ENCODE data around the gene CCL4.

Gene CCL4

DNA sequence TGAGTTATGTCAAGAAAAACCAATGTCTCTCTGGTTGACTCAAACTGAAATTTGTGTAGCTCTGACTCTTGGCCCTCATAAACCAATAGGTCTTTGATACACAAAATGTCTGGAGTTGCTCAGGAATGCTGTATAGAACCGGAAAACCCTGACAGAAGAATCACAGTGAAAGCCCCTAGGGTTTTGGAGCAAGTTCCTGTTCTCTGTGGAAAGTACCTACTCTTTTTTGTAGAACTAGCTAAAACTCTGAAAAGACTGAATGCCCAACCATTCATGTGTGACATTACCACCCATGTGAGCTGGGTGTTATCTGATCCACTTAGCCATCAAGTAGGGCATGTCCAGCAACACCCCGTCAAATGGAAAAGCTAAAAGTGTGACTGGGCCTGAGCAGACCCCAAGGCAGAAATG, 28.8 kb downstream of the CCL4 start:
- ChIA-PET CTCF (interaction anchor here (0.9 to 6.9 kb wide), 9 partner anchors 9 to 163 kb away, joined by 3 to 67 read pairs (median 5); no protein-coding TSS in a partner anchor), POLR2A (interaction anchor here (1.2 kb wide), 1 partner anchor 42 kb away, joined by 3 read pairs; the partner anchor contains the start of gene CCL3)
- TF ChIP-seq, protein P1, sequence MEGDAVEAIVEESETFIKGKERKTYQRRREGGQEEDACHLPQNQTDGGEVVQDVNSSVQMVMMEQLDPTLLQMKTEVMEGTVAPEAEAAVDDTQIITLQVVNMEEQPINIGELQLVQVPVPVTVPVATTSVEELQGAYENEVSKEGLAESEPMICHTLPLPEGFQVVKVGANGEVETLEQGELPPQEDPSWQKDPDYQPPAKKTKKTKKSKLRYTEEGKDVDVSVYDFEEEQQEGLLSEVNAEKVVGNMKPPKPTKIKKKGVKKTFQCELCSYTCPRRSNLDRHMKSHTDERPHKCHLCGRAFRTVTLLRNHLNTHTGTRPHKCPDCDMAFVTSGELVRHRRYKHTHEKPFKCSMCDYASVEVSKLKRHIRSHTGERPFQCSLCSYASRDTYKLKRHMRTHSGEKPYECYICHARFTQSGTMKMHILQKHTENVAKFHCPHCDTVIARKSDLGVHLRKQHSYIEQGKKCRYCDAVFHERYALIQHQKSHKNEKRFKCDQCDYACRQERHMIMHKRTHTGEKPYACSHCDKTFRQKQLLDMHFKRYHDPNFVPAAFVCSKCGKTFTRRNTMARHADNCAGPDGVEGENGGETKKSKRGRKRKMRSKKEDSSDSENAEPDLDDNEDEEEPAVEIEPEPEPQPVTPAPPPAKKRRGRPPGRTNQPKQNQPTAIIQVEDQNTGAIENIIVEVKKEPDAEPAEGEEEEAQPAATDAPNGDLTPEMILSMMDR (IDR thresholded peaks at IDR 0.05; ENCODE audit: control extremely low read depth, extremely low read depth, low read depth, missing control alignments): no peak
- no peak for DNase-seq (ENCODE audit: extremely low spot score)

DNA sequence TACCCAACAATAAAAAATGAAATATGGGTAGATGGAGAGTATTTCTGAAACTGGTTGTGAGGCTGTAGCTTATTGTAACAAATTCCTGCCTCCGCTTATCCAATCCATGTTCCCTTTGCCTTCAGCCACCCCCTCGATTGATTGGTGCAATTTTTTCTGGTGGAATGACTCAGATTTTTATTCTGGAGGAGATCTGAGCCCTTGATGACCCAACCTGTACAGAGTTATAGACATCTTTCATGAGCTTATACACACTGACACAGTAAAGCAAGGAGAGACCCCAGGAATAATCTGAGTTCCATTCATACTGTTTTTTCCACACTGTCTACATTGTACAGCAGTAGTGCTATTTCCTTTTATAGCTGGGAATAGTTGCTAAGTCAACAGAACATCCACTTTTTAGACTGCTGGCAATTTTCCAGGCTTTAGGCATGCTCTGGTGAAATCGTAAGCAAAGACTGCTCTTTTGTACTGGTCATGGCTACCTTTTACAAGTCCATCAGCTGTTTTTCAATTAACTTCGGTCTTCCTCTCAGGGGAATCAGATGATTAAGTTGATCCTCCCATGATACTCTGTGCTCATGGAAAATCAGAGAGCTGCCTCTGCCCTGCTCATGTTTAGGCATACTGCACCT, 30.1 kb downstream of the CCL4 start:
- CTCF ChIA-PET: interaction anchor here (0.8 to 6.9 kb wide), 11 partner anchors 9 to 164 kb away, joined by 3 to 67 read pairs (median 5); partner anchors contain the start of genes CCL16 and CCL3
- DNase-seq (ENCODE audit: extremely low spot score): no peak
- POLR2A ChIA-PET: no interaction called here

DNA sequence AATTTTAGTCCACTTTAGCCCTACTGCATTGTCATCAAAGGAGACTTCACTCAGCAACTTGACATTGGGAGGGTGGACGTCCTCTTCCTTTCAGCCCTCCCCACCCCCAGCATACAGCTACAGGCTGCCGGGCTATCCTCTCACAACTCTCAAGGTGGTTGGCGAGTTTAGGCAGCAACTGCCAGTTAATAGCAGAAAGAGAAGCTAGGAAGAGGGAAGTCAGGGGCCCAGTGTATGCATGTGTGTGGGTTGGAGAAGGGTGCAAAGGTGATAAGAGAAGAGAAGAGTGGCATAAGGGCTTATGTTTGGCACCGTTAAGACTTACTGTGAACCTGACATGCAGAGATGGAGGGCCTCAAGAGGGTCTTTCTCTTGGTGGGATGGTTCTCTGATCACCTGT, 31.8 kb downstream of the CCL4 start:
- DNase-seq (ENCODE audit: extremely low spot score): no peak
- CTCF ChIA-PET: interaction anchor here (1.0 to 6.9 kb wide), 3 partner anchors 12 to 159 kb away, joined by 3 to 67 read pairs (median 7); no protein-coding TSS in a partner anchor
- TF ChIP-seq, protein P1 (IDR thresholded peaks at IDR 0.05; ENCODE audit: control extremely low read depth, extremely low read depth, low read depth, missing control alignments): no peak
- POLR2A ChIA-PET: no interaction called here

More for the DNA sequence above, 30.1 kb downstream of the CCL4 start:
- TF ChIP-seq, protein P1 (IDR thresholded peaks at IDR 0.05; ENCODE audit: control extremely low read depth, extremely low read depth, low read depth, missing control alignments): no peak

DNA sequence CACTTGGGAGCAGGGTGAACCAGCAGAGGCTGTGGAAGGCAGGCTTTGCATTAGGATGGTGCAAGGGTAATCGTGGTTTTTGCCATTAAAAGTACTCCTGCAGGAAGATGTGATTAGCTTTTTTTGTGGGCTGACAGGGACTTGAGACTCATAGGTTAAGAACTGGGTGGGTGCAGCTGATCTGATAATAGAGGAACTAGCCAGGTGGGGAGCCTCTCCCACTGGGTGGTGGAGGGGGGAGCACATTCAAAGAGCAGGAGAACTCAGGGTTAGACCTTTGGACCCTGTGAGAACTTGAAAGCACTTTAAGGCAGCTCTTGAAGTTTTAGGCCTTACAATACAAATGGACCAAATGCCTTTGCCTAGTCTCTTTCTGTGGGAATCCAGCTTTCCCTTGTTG, 32.4 kb downstream of the CCL4 start:
- CTCF ChIA-PET: interaction anchor here (0.9 to 6.9 kb wide), 4 partner anchors 12 to 160 kb away, joined by 3 to 67 read pairs (median 5); no protein-coding TSS in a partner anchor
- TF ChIP-seq, protein P1 (IDR thresholded peaks at IDR 0.05; ENCODE audit: control extremely low read depth, extremely low read depth, low read depth, missing control alignments): no peak
- peak; percentile 29 for DNase-seq (ENCODE audit: extremely low spot score)
- POLR2A ChIA-PET: no interaction called here

DNA sequence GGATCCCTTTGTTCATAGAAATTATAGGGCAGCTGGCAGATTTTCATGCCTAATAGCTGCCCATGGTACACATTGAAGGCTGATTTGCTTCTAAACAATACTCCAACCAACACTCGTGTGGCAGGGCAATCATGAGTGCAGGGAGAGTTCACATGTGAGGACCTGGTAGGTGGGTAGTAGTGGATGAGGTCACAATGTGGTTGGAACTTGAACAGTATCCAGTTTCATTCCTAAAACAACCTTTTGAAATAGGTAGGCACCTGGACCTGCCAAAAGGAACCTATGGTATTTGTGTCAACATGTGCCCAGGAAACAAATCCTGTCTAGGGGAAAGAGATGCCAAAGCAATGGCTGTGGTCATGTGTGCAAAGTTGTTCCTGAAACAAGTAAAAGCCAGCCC, 32.8 kb downstream of the CCL4 start:
- CTCF ChIA-PET: interaction anchor here (0.9 to 6.9 kb wide), 4 partner anchors 11 to 160 kb away, joined by 3 to 67 read pairs (median 5); no protein-coding TSS in a partner anchor
- no peak for DNase-seq (ENCODE audit: extremely low spot score)
- POLR2A ChIA-PET: no interaction called here
- TF ChIP-seq, protein P1 (IDR thresholded peaks at IDR 0.05; ENCODE audit: control extremely low read depth, extremely low read depth, low read depth, missing control alignments): no peak

DNA sequence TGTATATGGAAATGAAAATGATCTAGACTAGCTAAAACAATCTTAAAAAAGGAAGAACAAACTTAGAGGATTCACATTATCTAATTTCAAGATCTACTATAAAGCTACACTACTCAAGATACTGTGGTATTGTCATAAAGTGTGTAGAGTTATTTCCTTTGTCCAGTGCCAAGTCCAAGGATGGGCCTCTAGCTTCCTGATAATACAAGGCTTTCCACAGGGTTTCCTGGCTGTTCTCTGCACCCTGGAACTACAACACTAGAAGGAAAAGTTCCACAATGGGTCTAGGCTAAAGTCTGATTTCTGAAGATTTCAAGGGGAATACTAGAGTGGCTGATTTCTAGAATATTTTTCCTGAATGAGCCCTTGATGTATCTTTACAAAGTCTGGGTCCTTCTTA, 38.6 kb downstream of the CCL4 start:
- CTCF ChIA-PET: interaction anchor here (1.0 to 14.3 kb wide), 5 partner anchors 9 to 168 kb away, joined by 3 to 420 read pairs (median 4); partner anchors contain the start of gene CCL16
- DNase-seq (ENCODE audit: extremely low spot score): no peak
- POLR2A ChIA-PET: no interaction called here
- TF ChIP-seq, protein P1 (IDR thresholded peaks at IDR 0.05; ENCODE audit: control extremely low read depth, extremely low read depth, low read depth, missing control alignments): no peak

Data from GM10248 (cell line).